D721Med (cell line): ENCODE measurements around the gene FAM209A.
"Not testable (repeated sequence)": the region's sequence is repeated elsewhere in the genome, so short reads cannot be mapped to it uniquely, and the experiment has no call there.

Experiments used
- DNase-seq: peaks from one replicate; pipeline ENCODE4 v3.0.0; 2011; ENCODE audit warnings: low spot score; ENCODE audit not compliant: insufficient read length
- FAIRE-seq: peaks from 2 replicates; lab custom pipeline; 2011; peaks lifted over from hg19 to GRCh38; lab: Jason Lieb, UNC
- TF ChIP-seq, protein P1 (sequence below): IDR thresholded peaks from 2 replicates; pipeline ENCODE4 v1.5.1; 2012; ENCODE audit warnings: mild to moderate bottlenecking, control low read depth; ENCODE audit not compliant: insufficient read depth; ENCODE audit errors: missing control alignments

The FAM209A gene, protein sequence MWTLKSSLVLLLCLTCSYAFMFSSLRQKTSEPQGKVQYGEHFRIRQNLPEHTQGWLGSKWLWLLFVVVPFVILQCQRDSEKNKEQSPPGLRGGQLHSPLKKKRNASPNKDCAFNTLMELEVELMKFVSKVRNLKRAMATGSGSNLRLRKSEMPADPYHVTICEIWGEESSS

DNA sequence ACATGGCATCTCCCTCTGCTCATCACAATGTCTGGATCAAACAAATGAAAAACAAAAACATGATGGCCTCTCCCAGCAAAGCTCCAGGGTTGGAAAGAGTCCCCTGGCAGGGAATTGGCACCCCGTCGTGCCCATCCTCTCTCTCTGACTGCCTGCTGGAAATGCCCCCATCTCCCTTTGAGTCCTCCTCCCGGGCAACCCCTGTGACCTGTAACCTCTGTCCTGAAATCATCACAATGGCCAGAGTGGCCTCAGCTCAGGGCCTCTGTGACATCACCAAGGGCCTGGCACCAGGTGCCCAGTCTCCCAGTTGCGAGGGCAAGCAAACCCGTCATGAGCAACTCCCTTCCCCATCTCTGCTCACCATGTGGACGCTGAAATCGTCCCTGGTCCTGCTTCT lies at the start of gene FAM209A:
TSS of gene FAM209A (plus strand) at position 301 of the 400 bp plus-strand sequence. CDS start at position 366, 65 bp downstream.
- DNase-seq, FAIRE-seq: not testable (repeated sequence)

DNA sequence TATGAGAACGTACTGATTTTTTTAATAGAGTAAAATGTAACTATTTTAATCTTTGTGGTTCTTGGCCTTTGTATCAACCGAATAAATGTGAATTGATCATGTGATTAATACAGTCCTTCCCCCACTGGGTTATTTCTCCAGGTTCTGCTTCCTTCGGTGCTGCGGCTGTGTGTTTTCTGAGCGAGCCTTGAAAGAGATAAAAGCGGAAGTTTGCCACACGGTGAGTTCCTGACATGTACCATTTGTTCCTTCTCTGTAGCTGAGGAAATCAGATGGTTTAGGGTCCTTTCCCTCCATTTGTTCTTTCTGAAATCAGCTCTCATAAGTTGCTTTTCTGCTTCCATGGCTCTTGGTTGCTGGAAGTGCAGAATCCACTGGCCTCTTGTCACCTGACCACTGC lies 40.6 kb upstream of the FAM209A start:
- TF ChIP-seq, protein P1, sequence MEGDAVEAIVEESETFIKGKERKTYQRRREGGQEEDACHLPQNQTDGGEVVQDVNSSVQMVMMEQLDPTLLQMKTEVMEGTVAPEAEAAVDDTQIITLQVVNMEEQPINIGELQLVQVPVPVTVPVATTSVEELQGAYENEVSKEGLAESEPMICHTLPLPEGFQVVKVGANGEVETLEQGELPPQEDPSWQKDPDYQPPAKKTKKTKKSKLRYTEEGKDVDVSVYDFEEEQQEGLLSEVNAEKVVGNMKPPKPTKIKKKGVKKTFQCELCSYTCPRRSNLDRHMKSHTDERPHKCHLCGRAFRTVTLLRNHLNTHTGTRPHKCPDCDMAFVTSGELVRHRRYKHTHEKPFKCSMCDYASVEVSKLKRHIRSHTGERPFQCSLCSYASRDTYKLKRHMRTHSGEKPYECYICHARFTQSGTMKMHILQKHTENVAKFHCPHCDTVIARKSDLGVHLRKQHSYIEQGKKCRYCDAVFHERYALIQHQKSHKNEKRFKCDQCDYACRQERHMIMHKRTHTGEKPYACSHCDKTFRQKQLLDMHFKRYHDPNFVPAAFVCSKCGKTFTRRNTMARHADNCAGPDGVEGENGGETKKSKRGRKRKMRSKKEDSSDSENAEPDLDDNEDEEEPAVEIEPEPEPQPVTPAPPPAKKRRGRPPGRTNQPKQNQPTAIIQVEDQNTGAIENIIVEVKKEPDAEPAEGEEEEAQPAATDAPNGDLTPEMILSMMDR: no peak
- DNase-seq (no peak), FAIRE-seq (no peak)

DNA sequence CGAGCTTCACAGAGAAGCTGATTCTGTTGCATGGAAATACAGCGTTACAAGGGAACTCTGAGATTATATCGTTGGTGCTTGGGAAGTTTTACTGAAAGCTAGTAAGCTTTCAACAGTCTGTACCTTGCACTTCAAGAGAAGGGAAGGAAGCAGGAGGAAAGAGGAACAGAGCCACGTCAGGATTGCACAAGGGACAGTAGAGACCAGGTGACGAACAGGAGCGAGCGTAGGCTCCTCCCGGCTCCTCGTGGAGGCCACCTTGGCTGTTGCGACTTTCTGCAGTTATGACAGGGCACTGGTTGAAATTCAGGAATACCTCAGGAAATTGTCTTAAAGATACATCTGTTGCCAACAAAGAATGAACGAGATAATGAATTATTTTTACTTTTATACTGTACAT lies 37.3 kb upstream of the FAM209A start:
- TF ChIP-seq, protein P1: no peak
- DNase-seq (no peak), FAIRE-seq (no peak)

DNA sequence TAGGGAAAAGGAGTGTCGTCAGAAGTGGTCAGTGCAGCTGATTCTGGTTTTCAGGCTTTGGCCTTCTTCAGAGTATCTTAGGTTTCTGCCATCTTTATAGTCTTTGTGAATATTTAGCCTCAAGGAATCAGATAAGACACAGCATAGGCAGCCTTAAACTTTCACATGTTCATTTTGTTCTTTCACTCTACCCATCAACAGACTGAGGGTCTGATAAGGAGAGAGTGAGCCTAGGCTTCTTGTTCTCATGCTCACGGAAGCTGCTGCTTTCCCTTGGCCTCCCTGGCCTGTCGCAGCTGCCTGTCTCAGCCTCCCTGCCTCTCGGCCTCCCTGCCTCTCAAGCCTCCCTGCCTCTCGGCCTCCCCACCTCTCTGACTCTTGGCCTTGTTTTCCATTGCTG lies 36.0 kb upstream of the FAM209A start:
- FAIRE-seq: no peak
- TF ChIP-seq, protein P1: no peak
- no peak for DNase-seq

DNA sequence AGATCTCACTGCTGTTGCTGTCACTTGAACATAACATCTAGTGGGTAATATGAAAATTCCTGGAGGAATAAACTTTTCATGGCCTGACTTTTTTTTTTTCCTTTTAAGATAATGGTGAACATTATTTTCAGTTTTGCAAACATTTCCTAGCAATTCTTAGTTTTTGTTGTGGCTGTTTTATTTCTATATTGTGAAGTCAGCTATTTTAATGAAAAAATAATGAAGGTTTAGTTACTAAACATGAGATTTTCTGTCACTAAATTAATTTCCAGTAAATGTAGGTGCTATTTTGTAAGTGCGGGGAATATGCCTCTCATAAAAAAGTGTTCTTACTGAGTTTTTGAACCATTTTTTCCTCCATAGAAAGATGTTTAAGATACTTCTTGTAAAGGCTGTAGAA lies 23.4 kb upstream of the FAM209A start:
- TF ChIP-seq, protein P1: no peak
- no peak for DNase-seq
- FAIRE-seq: no peak

DNA sequence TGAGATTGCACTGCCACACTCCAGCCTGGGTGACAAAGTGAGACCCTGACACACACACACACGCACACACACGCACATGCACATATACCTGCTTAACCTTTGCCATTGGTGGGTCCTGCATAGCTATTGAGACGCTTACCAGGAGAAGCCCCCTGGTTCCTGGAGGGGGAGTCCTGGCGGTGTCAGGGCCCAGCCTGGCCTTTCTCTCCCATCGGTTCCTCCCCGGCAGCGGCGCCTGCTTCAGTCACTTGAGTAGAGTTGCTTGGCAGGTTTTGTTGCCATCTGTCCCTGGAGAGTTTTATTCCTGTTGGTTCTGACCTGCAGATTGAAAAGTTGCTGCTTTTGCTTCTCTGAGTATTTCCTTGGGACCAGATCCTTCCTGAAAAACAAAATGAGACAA lies 20.6 kb upstream of the FAM209A start:
- DNase-seq: no peak
- TF ChIP-seq, protein P1: no peak
- FAIRE-seq: no peak

DNA sequence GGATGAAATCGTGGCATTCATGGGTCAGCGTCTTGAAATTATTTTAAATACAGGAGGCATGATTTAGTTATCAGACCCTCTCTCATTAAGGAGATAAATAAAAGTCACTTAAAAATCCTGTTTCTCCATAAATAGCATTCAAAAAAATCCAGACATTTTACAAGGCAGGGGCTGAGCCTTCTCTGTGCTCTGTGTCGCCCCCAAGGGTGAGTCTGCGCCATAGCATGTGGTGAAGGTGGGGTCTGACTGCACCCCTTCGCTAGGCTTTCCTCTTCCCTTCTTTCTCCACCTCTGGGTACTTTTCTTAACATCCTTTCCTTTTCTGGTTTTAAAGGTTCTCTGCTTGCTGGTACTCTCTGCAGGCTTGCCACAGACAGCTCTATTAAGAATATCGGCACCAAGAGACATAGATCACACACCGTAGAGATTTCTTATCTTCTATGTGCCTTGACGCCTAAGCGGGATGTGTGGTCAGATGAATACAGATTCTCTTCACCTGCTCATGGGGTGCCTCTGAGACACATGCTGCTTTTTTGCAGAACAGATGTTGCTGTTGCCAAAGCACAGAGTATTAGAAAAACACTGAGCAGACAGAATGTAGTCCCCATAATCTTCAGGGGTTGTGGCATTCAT lies 20.1 kb upstream of the FAM209A start:
- DNase-seq (no peak), FAIRE-seq (no peak)
- TF ChIP-seq, protein P1: peak; percentile 24
